Activated CD4-positive, alpha-beta memory T cell treated with anti-CD3 and anti-CD28 coated beads for 36 hours (primary cell): ENCODE results near the gene CCNG1. TPM values are rescaled to one million over a fixed set of nuclear protein-coding genes. Genes with fewer than 3 reads are reported as not detected.
"Not testable (repeated sequence)": the region's sequence is repeated elsewhere in the genome, so short reads cannot be mapped to it uniquely, and the experiment has no call there.

ENCODE experiments used
- CTCF ChIA-PET: fragments of 350-600 bp; sonication (Branson Sonifier 250); formaldehyde crosslinking; loops from one replicate; lab custom pipeline; 2021; ENCODE audit warnings: antibody characterized with exemption, inconsistent platforms; lab: Charles Lee
- POLR2A ChIA-PET: fragments of 350-600 bp; sonication (Branson Sonifier 250); formaldehyde crosslinking; loops from one replicate; lab custom pipeline; 2021; ENCODE audit warnings: antibody characterized with exemption; lab: Charles Lee
- DNase-seq: peaks from one replicate; pipeline ENCODE4 v3.0.0-alpha.2; 2020
- H3K27ac Mint-ChIP-seq: one replicate; pipeline ENCODE4 v1.8.0; 2021; ENCODE audit warnings: mixed read lengths
- H3K27me3 Mint-ChIP-seq: one replicate; pipeline ENCODE4 v1.8.0; 2021; ENCODE audit warnings: mixed read lengths
- H3K36me3 Mint-ChIP-seq: one replicate; pipeline ENCODE4 v1.8.0; 2021; ENCODE audit warnings: mixed read lengths
- H3K4me1 Mint-ChIP-seq: one replicate; pipeline ENCODE4 v1.8.0; 2021; ENCODE audit warnings: low read depth, mixed read lengths
- H3K4me3 Mint-ChIP-seq: one replicate; pipeline ENCODE4 v1.8.0; 2021; ENCODE audit warnings: mild to moderate bottlenecking, mixed read lengths
- H3K9me3 Mint-ChIP-seq: one replicate; pipeline ENCODE4 v1.8.0; 2021; ENCODE audit warnings: mixed read lengths
- intact Hi-C: fragments of 100-400 bp; cut with micrococcal nuclease; formaldehyde crosslinking; loops from one replicate; pipeline ENCODE4 v1.15.1; 2023
- total RNA-seq, 2 experiments: library from RNA; stranded (reverse); gene quantifications; one replicate each; pipeline ENCODE4 v1.2.3, GENCODE V29; 2021

The CCNG1 gene
- total RNA-seq, 2 experiments from 2014 or later: 139 to 164 TPM

- H3K4me3 Mint-ChIP-seq: no peak overlapping the region
- no peaks in the 10 kb centered on the region for H3K9me3 Mint-ChIP-seq
- H3K27ac Mint-ChIP-seq: no peak overlapping the region
- DNase-seq: no peak
- ChIA-PET POLR2A (no interaction called here), CTCF (interaction anchor here (0.9 to 3.2 kb wide), 16 partner anchors 8 to 1201 kb away, joined by 3 to 28 read pairs (median 6); partner anchors contain the start of genes HMMR and NUDCD2)
- intact Hi-C loops: loop anchor here (5.0 kb wide), 2 partner anchors 102 to 1867 kb away; no protein-coding TSS in a partner anchor
- H3K36me3 Mint-ChIP-seq: no peaks in the 10 kb centered on the region
- H3K27me3 Mint-ChIP-seq: peaks cover 10% of the 10 kb centered on the region
- peaks cover 2% of the 10 kb centered on the region for H3K4me1 Mint-ChIP-seq
Observed at GRCh38 chr5:163409384-163409783, 28.0 kb upstream of the CCNG1 start.

GRCh38 chr5:163410505-163410904, 26.9 kb upstream of the CCNG1 start:
- ChIA-PET CTCF (interaction anchor here (2.7 kb wide), 1 partner anchor 12 kb away, joined by 12 read pairs; no protein-coding TSS in a partner anchor), POLR2A (no interaction called here)
- Mint-ChIP-seq H3K4me1 (peaks cover 5% of the 10 kb centered on the region), H3K27me3 (peaks cover 16% of the 10 kb centered on the region), H3K4me3 (no peak overlapping the region), H3K27ac (no peak overlapping the region), H3K36me3 (no peaks in the 10 kb centered on the region), H3K9me3 (no peaks in the 10 kb centered on the region)
- intact Hi-C loops: no loop called here
- DNase-seq: no peak

- intact Hi-C loops, DNase-seq, POLR2A ChIA-PET, H3K36me3 Mint-ChIP-seq, H3K27ac Mint-ChIP-seq, H3K9me3 Mint-ChIP-seq, H3K4me3 Mint-ChIP-seq, H3K4me1 Mint-ChIP-seq, CTCF ChIA-PET: not testable (repeated sequence)
- H3K27me3 Mint-ChIP-seq: peaks cover 28% of the 10 kb centered on the region
Observed at GRCh38 chr5:163415673-163416072, 21.7 kb upstream of the CCNG1 start.

- H3K9me3 Mint-ChIP-seq: no peaks in the 10 kb centered on the region
- H3K36me3 Mint-ChIP-seq: no peaks in the 10 kb centered on the region
- ChIA-PET POLR2A (no interaction called here), CTCF (interaction anchor here (2.2 to 2.5 kb wide), 2 partner anchors 16 to 77 kb away, joined by 5 to 13 read pairs; no protein-coding TSS in a partner anchor)
- peaks cover 6% of the 10 kb centered on the region for H3K27me3 Mint-ChIP-seq
- no peak overlapping the region for H3K27ac Mint-ChIP-seq
- intact Hi-C loops: no loop called here
- H3K4me1 Mint-ChIP-seq: peaks cover 5% of the 10 kb centered on the region
- no peak for DNase-seq
- no peak overlapping the region for H3K4me3 Mint-ChIP-seq
Observed at GRCh38 chr5:163424836-163425235, 12.6 kb upstream of the CCNG1 start.

- H3K9me3 Mint-ChIP-seq, H3K27me3 Mint-ChIP-seq, POLR2A ChIA-PET, H3K4me3 Mint-ChIP-seq, H3K4me1 Mint-ChIP-seq, H3K27ac Mint-ChIP-seq, DNase-seq, intact Hi-C loops, H3K36me3 Mint-ChIP-seq: not testable (repeated sequence)
- CTCF ChIA-PET: interaction anchor here (2.5 kb wide), 1 partner anchor 17 kb away, joined by 13 read pairs; no protein-coding TSS in a partner anchor
Observed at GRCh38 chr5:163426128-163426527, 11.3 kb upstream of the CCNG1 start.

GRCh38 chr5:163432544-163432943, 4.9 kb upstream of the CCNG1 start:
- Mint-ChIP-seq H3K4me3 (no peak overlapping the region), H3K27ac (no peak overlapping the region)
- intact Hi-C loops: no loop called here

GRCh38 chr5:163433271-163433670, 4.1 kb upstream of the CCNG1 start:
- peaks cover 14% of the 10 kb centered on the region for H3K4me1 Mint-ChIP-seq
- no peak for DNase-seq
- ChIA-PET CTCF (interaction anchor here (1.4 kb wide), 1 partner anchor 26 kb away, joined by 4 read pairs; no protein-coding TSS in a partner anchor), POLR2A (no interaction called here)
- no peak overlapping the region for H3K27ac Mint-ChIP-seq
- intact Hi-C loops: no loop called here
- H3K9me3 Mint-ChIP-seq: no peaks in the 10 kb centered on the region
- H3K4me3 Mint-ChIP-seq: no peak overlapping the region
- H3K36me3 Mint-ChIP-seq: no peaks in the 10 kb centered on the region
- peaks cover 2% of the 10 kb centered on the region for H3K27me3 Mint-ChIP-seq

More at GRCh38 chr5:163432544-163432943, 4.9 kb upstream of the CCNG1 start:
- no peak for DNase-seq
- Mint-ChIP-seq H3K4me1 (peaks cover 10% of the 10 kb centered on the region), H3K36me3 (no peaks in the 10 kb centered on the region), H3K27me3 (peaks cover 2% of the 10 kb centered on the region), H3K9me3 (no peaks in the 10 kb centered on the region)
- POLR2A ChIA-PET: no interaction called here
- CTCF ChIA-PET: no interaction called here

- Mint-ChIP-seq H3K4me1 (peaks cover 23% of the 10 kb centered on the region), H3K36me3 (peaks cover 3% of the 10 kb centered on the region), H3K9me3 (no peaks in the 10 kb centered on the region), H3K27ac (no peak overlapping the region), H3K27me3 (peaks cover 2% of the 10 kb centered on the region), H3K4me3 (no peak overlapping the region)
- intact Hi-C loops: no loop called here
- POLR2A ChIA-PET: no interaction called here
- DNase-seq: peak; percentile 16
- CTCF ChIA-PET: interaction anchor here (1.4 kb wide), 1 partner anchor 25 kb away, joined by 4 read pairs; no protein-coding TSS in a partner anchor
Observed at GRCh38 chr5:163434401-163434866, 3.0 kb upstream of the CCNG1 start.

- peak overlapping the region; percentile 87 for H3K4me3 Mint-ChIP-seq
- H3K9me3 Mint-ChIP-seq: no peaks in the 10 kb centered on the region
- DNase-seq: no peak
- H3K4me1 Mint-ChIP-seq: peaks cover 37% of the 10 kb centered on the region
- peaks cover 2% of the 10 kb centered on the region for H3K27me3 Mint-ChIP-seq
- H3K36me3 Mint-ChIP-seq: peaks cover 16% of the 10 kb centered on the region
- peak overlapping the region; percentile 63 for H3K27ac Mint-ChIP-seq
- ChIA-PET POLR2A (no interaction called here), CTCF (no interaction called here)
- intact Hi-C loops: no loop called here
Observed at GRCh38 chr5:163436515-163436914, 880 bp upstream of the CCNG1 start.

GRCh38 chr5:163437011-163437308, 435 bp upstream of the CCNG1 start:
- peaks cover 2% of the 10 kb centered on the region for H3K27me3 Mint-ChIP-seq
- H3K36me3 Mint-ChIP-seq: peaks cover 16% of the 10 kb centered on the region
- peak overlapping the region; percentile 63 for H3K27ac Mint-ChIP-seq
- H3K4me3 Mint-ChIP-seq: peak overlapping the region; percentile 87
- ChIA-PET POLR2A (interaction anchor here (1.2 to 9.1 kb wide), 2 partner anchors 23 to 70 kb away, joined by 4 to 130 read pairs; partner anchors contain the start of genes HMMR and NUDCD2), CTCF (interaction anchor here (0.6 to 1.8 kb wide), 2 partner anchors 24 to 26 kb away, joined by 3 to 6 read pairs; partner anchors contain the start of genes HMMR and NUDCD2)
- H3K4me1 Mint-ChIP-seq: peaks cover 37% of the 10 kb centered on the region
- no peaks in the 10 kb centered on the region for H3K9me3 Mint-ChIP-seq
- intact Hi-C loops: loop anchor here (1.0 kb wide), 2 partner anchors 23 to 68 kb away; partner anchors contain the start of genes HMMR, MAT2B and NUDCD2
- DNase-seq: no peak

GRCh38 chr5:163439092-163439425, 1.7 kb downstream of the CCNG1 start:
- peak overlapping the region; percentile 49 for H3K27ac Mint-ChIP-seq
- intact Hi-C loops: no loop called here
- peaks cover 41% of the 10 kb centered on the region for H3K4me1 Mint-ChIP-seq
- POLR2A ChIA-PET: interaction anchor here (1.4 to 9.1 kb wide), 3 partner anchors 21 to 68 kb away, joined by 4 to 130 read pairs (median 5); partner anchors contain the start of genes HMMR and NUDCD2
- DNase-seq: peak; percentile 31
- H3K9me3 Mint-ChIP-seq: no peaks in the 10 kb centered on the region
- peaks cover 27% of the 10 kb centered on the region for H3K36me3 Mint-ChIP-seq
- H3K4me3 Mint-ChIP-seq: peak overlapping the region; percentile 87
- no peaks in the 10 kb centered on the region for H3K27me3 Mint-ChIP-seq
- CTCF ChIA-PET: interaction anchor here (2.0 kb wide), 1 partner anchor 20 kb away, joined by 8 read pairs; the partner anchor contains the start of genes HMMR and NUDCD2

GRCh38 chr5:163440954-163441353, 3.6 kb downstream of the CCNG1 start:
- ChIA-PET POLR2A (interaction anchor here (1.0 to 9.1 kb wide), 3 partner anchors 19 to 66 kb away, joined by 3 to 130 read pairs (median 3); partner anchors contain the start of genes HMMR and NUDCD2), CTCF (interaction anchor here (1.1 to 2.0 kb wide), 4 partner anchors 15 to 125 kb away, joined by 3 to 8 read pairs (median 4); partner anchors contain the start of genes HMMR and NUDCD2)
- Mint-ChIP-seq H3K36me3 (peaks cover 33% of the 10 kb centered on the region), H3K4me3 (no peak overlapping the region), H3K9me3 (no peaks in the 10 kb centered on the region), H3K27me3 (no peaks in the 10 kb centered on the region), H3K4me1 (peaks cover 37% of the 10 kb centered on the region), H3K27ac (peak overlapping the region; percentile 38)
- intact Hi-C loops: no loop called here
- DNase-seq: no peak
